Limb (tissue), 2 donors: ENCODE data around the gene CXCL9.
"Not testable (repeated sequence)": the region's sequence is repeated elsewhere in the genome, so short reads cannot be mapped to it uniquely, and the experiment has no call there.

Experiments used
- DNase-seq, 2 donors: peaks; one replicate each; pipeline ENCODE4 v3.0.0-alpha.2; 2016; ENCODE audit errors: extremely low spot score in 2 of 2

Gene CXCL9

DNA sequence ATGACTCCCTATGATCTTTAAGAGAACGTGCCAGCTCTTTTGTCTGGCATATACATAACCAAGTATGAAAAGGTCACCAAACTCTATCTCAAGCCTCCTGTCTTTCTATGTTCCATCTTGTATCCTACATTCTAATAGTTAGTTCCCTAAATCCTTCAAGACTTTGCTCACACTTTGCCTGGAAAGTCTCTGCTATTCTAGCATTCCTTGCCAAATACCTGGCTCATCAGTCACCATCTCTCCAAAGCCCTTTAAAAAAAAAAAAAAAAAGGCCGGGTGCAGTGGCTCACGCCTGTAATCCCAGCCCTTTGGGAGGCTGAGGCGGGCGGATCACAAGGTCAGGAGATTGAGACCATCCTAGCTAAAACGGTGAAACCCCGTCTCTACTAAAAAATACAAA, 48.8 kb downstream of the CXCL9 start:
- not testable (repeated sequence) for DNase-seq

DNA sequence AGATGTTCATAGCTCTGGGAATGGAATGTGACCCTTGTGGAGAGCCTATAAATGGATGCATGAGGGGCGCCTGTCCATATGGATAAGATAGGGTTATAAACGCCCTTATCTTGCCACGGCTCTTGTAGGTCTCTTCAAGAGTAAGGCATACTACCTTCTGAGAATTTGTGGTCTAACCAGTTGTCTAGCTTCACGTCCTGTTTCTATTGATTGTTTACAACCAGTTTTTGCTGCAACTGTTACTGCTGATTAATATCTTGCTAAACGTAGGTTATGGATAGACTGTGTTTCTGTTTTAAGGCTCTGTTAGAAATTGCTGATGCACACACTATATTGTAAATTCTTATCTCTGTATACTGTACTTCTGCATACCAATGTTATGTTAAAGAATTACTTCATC, 52.5 kb downstream of the CXCL9 start:
- DNase-seq = not testable (repeated sequence)

DNA sequence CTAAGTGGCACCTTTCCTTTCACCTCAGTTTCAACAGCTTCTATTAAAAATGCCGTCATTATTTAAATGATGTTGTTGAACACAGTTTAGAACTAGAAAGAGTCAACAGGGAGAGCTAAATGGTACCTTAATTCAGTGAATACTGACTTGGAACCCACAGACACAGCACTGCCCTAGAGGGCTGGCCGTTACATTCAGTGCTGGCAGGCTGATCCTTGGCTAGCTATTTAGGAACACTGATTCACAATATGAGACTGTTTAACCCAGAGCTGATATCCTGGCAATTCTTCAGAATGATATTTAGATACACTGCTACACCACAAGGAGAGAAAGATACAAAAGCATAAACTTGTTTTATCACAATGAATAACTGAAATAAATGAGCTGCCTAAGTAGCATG, 53.8 kb downstream of the CXCL9 start:
- DNase-seq = no peak
